Measurements from ENCODE around the gene FIGN. TPM values are rescaled to one million over a fixed set of nuclear protein-coding genes. Genes with fewer than 3 reads are reported as not detected.

Gene FIGN
- total RNA-seq, 2 donors from 2014 or later: 8.9 to 9.8 TPM

DNA sequence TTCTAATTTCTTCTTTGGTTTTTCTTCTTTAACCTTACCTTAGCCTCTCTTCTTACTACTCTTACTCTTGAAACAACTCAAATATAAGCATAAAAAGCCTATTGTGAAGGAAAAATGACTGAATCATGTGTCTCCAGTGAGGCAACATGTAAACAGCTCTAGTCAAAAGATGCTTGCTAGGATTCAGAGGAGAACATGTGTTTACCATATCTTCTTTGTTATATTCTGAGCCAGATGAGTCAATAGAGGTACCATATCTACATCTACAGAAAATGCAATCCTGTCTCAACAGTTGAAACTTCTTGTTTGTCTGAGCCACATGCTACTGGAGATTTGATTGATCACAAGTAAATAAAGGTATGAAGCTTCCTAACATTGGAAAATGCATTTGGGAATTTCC, 15.9 kb upstream of the FIGN start:
- TF ChIP-seq, protein P1, sequence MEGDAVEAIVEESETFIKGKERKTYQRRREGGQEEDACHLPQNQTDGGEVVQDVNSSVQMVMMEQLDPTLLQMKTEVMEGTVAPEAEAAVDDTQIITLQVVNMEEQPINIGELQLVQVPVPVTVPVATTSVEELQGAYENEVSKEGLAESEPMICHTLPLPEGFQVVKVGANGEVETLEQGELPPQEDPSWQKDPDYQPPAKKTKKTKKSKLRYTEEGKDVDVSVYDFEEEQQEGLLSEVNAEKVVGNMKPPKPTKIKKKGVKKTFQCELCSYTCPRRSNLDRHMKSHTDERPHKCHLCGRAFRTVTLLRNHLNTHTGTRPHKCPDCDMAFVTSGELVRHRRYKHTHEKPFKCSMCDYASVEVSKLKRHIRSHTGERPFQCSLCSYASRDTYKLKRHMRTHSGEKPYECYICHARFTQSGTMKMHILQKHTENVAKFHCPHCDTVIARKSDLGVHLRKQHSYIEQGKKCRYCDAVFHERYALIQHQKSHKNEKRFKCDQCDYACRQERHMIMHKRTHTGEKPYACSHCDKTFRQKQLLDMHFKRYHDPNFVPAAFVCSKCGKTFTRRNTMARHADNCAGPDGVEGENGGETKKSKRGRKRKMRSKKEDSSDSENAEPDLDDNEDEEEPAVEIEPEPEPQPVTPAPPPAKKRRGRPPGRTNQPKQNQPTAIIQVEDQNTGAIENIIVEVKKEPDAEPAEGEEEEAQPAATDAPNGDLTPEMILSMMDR (IDR thresholded peaks at IDR 0.05): no peak
- Histone ChIP-seq H3K36me3 (no peaks in the 10 kb centered on the region), H3K9me3 (no peaks in the 10 kb centered on the region), H3K4me1 (no peaks in the 10 kb centered on the region), H3K27me3 (no peaks in the 10 kb centered on the region), H3K27ac (no peak overlapping the region), H3K4me3 (no peak overlapping the region)
- no peak for DNase-seq (ENCODE audit: low spot score)

DNA sequence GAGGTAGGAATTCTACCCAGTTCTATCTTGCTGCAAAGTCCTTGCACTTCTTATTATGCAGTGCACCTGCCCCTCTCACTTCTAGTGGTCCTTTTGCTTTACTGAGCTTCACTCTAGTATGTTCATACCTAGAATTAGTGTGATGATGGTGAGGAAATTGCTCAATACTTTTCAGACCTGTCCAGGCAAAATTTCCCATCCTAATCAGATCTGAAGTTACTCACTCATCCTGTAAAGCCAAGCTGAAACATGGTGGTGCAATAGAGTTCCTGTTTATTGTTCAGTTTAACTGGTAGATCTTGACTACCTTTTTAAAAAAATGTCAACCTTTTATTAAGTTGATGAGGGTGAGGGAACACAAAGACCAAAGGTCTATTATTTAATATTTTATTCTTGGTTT, 12.6 kb upstream of the FIGN start:
- H3K4me3 ChIP-seq: no peak overlapping the region
- no peaks in the 10 kb centered on the region for H3K4me1 ChIP-seq
- no peaks in the 10 kb centered on the region for H3K27me3 ChIP-seq
- no peaks in the 10 kb centered on the region for H3K9me3 ChIP-seq
- TF ChIP-seq, protein P1 (IDR thresholded peaks at IDR 0.05): no peak
- no peak overlapping the region for H3K27ac ChIP-seq
- no peak for DNase-seq (ENCODE audit: low spot score)
- no peaks in the 10 kb centered on the region for H3K36me3 ChIP-seq

DNA sequence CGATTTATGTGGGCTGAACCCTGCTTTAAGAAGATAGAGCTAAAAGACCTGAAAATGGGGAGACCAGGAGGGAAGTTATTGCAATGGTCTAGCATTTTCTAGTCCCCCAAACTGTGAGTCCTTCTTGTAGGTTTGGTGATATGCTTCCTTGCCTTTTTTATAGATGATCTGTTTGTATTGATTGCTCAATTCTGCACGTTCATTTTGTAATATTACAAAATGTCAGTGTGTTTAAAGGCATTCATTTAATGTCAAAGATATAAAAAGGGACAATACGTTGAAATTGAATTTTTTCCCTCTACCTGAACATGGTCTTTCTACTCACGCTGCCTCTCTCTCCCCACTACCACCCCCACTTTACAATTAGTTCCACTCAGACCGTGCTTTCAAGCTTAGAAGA, 5.6 kb upstream of the FIGN start:
- no peak for DNase-seq (ENCODE audit: low spot score)
- no peak overlapping the region for H3K27ac ChIP-seq
- H3K4me3 ChIP-seq: no peak overlapping the region
- no peaks in the 10 kb centered on the region for H3K36me3 ChIP-seq
- H3K9me3 ChIP-seq: no peaks in the 10 kb centered on the region
- TF ChIP-seq, protein P1 (IDR thresholded peaks at IDR 0.05): no peak
- no peaks in the 10 kb centered on the region for H3K4me1 ChIP-seq
- no peaks in the 10 kb centered on the region for H3K27me3 ChIP-seq

DNA sequence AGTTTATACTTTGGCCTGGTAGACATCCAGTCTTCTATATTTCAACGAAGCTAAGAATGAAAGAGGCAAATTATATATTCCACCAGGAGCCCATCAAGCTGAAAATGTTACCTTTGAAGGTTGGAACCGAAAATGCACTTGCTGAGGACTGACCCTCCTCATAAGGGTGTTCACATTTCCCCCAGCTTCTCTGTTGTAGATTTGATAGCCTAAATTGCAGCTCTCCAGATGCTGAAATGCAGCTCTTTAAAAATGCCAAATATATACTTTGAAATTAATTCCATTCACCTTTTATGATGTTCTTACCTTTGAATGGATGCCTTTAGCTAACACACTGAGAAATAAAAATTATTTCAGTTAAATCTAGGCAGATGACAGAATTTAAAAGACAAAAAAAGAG, 1.8 kb upstream of the FIGN start:
- DNase-seq (ENCODE audit: low spot score): no peak
- TF ChIP-seq, protein P1 (IDR thresholded peaks at IDR 0.05): no peak
- no peak overlapping the region for H3K27ac ChIP-seq

DNA sequence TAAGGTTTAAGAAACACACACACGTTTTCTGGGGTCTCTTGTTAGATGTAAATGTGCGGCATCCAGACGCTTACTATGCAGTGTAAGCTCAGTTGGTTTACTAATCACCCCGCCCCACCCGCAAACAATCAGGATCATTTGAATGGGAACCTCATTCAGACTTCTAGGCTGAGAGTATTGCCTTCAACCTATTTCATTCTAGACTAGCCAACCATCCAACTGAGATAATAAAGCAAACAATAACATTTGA, 1.3 kb upstream of the FIGN start:
- no peak for DNase-seq (ENCODE audit: low spot score)

More for the DNA sequence above, 1.8 kb upstream of the FIGN start:
- Histone ChIP-seq H3K27me3 (no peaks in the 10 kb centered on the region), H3K36me3 (no peaks in the 10 kb centered on the region), H3K4me3 (no peak overlapping the region), H3K9me3 (no peaks in the 10 kb centered on the region), H3K4me1 (no peaks in the 10 kb centered on the region)

More for the DNA sequence above, 1.3 kb upstream of the FIGN start:
- no peaks in the 10 kb centered on the region for H3K36me3 ChIP-seq
- H3K27me3 ChIP-seq: no peaks in the 10 kb centered on the region
- no peaks in the 10 kb centered on the region for H3K4me1 ChIP-seq
- TF ChIP-seq, protein P1 (IDR thresholded peaks at IDR 0.05): no peak
- peak overlapping the region; percentile 94 to 95 for H3K27ac ChIP-seq
- H3K4me3 ChIP-seq: peak overlapping the region; percentile 62 to 66
- no peaks in the 10 kb centered on the region for H3K9me3 ChIP-seq
